ENCODE data around the gene FCN1.

FCN1 gene

GRCh38 chr9:134936346-134937163, 18.8 kb upstream of the FCN1 start:
- FAIRE-seq, result no peak

- no peak for FAIRE-seq
These were observed 18.1 kb upstream of the FCN1 start for GRCh38 chr9:134935701-134936345.

DNA sequence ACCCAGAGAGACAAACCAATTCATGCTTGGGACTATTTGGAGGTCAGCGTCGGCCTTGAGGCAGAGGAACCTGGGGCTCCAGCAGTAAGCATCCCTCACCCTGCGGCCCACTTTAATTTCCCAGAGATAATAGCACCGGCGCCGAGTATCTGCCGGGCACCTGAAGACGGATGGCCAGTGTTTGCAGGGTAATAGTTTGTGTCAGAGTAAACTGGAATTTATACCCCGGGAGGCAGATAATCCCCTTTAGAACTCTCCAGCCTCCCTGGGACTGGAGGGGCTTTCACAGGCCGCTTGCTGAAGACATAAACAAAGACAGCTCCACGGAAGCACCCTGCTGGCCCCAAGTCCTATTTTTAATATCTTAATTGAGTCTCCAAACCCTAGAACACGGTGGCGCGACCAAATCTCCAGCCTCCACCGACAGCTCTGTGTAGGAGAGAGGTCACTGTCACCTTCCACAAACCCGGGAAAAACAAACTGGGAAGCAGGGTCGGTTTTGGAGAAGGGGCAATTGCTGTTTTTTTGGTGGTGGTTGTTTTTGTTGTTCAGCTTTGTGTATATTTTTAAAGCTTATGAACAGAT, 17.4 kb upstream of the FCN1 start:
- no peak for FAIRE-seq

GRCh38 chr9:134933076-134933659, 15.5 kb upstream of the FCN1 start:
- FAIRE-seq, result no peak

- no peak for FAIRE-seq
These were observed 14.9 kb upstream of the FCN1 start for GRCh38 chr9:134932606-134933005.

GRCh38 chr9:134932171-134932570, 14.5 kb upstream of the FCN1 start:
- no peak for FAIRE-seq

DNA sequence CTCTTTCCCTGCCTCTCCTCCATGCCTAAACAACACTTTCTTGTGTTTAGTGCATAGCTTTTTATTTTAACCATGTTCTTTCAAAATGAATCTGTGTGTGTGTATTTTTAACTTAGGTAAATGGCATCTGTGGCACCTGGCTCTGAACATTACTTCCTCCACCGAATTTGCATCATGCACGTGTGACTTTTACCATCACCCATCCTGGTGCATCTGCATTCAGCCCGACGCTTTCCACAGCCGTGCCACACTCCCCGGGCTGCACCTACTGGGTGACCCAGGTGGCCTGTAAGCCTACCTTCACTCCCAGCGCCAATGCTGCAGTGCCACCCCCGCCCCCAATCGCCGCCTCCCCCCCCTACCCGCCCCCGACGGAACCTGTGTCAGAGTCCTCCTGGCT, 12.7 kb upstream of the FCN1 start:
- FAIRE-seq, result no peak

- FAIRE-seq, result no peak
These were observed 11.8 kb upstream of the FCN1 start for GRCh38 chr9:134929193-134930158.

- FAIRE-seq, result no peak
These were observed 10.9 kb upstream of the FCN1 start for GRCh38 chr9:134928436-134929192.

DNA sequence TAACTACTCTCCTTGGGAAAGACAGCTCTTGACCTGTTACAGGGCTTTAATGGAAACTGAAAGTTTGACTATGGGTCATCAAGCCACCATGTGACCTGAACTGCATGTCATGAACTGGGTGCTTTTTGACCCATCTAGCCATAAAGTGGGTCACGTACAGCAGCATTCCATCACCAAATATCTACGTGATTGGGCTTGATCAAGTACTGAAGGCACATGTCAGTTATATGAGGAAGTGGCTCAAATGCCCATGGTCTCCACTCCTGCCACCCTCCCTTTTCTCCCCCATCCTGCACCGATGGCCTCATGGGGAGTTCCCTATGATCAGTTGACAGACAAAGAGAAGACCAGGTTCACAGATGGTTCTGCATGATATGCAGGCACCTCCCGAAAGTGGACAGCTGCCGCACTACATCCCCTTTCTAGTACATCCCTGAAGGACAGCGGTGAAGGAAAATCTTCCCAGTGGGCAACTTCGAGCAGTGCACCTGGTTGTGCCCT, 7.3 kb upstream of the FCN1 start:
- FAIRE-seq, result no peak

DNA sequence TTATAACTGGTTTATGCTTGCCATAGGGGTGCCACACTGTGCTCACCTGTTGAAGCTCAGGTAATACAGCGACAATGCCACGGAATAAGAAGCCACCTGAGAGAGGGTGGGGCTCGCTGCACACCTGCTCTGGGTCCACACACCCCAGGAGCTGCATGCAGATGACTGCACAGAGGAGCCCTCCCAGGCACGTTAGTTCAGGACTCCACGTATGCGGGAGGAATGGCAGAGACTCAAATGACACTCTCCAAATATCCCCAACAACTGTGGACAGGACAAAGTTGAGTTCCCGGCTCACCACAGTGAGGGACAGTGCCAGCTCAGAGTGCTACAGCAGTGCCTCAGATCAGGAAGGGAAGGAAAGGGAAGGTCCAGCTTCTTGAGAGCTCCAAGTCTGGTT, 5.8 kb upstream of the FCN1 start:
- FAIRE-seq, result no peak

DNA sequence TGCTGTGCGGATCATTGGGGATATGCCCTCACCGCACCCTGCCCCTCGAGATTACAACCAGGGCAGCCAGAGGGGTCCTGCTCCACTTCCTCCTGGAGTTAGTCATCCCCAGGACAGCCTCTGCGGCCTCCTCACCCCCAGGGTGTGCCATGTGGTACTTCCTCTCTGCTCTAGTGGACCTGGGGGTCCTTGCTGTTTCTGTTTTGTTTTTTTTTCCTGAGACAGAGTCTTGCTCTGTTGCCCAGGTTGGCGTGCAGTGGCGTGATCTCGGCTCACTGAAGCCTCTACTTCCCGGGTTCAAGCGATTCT, 5.2 kb upstream of the FCN1 start:
- no peak for FAIRE-seq

DNA sequence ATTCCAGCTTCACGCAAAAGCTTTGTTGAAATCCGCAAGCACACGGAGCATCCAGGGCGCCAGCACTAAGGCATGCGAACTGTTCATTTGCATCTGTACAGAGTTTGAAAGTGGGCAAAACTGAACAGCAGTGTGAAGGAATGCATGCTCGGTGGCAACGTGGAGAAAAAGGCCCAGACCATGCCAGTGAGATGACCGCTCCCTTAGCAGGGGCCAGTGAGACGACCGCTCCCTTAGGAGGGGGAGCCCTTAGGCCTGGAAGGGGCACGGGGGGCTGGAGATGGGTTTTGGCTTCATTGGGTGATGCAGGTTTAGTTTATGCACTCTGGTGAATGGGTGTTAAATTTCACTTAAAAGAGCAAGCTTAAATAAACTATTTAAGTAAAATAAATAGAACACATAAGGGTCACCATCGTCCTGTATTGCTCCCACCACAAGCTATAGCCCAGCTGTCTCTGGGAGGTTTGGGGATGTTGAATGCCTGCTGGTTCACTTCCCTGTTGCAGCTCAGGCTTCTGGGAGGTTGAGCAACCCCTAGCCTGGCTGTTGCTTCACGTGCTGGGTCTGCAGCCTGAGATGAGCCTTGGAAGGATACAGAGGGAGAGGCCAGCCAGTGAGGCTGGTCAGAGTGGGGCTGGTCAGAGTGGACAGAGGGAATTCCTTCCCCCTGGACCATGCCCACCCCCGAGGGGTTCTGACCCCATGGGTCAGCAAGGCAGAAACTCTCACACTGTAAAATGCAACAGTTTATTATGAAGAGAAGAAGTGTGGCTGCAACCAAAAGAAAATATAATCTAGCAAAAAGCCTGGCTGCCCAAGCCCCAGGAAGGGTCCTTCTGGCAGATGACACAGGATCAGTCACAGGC, 4.6 kb upstream of the FCN1 start:
- FAIRE-seq, result no peak

GRCh38 chr9:134919303-134919702, 1.6 kb upstream of the FCN1 start:
- FAIRE-seq, result no peak

DNA sequence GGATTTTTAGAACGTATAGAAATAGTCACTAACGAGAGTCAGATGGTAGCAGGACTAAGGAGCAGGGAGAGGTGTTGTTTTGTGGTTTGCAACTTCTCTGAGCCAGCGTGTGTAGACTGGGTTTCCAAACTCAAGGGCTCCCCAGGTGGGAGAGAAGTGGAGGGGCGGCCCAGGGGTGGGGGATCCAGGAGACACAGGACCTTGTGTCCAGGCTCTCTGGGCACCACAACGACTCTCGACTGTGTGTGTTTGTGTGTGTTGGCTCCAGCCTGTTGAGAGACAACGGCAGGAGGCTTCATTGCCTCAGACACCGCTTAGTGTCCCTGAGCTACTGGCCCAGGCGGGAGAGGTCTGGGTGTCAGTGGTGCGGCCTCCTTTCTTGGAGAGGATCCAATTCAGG, 934 bp upstream of the FCN1 start:
- FAIRE-seq, result no peak

DNA sequence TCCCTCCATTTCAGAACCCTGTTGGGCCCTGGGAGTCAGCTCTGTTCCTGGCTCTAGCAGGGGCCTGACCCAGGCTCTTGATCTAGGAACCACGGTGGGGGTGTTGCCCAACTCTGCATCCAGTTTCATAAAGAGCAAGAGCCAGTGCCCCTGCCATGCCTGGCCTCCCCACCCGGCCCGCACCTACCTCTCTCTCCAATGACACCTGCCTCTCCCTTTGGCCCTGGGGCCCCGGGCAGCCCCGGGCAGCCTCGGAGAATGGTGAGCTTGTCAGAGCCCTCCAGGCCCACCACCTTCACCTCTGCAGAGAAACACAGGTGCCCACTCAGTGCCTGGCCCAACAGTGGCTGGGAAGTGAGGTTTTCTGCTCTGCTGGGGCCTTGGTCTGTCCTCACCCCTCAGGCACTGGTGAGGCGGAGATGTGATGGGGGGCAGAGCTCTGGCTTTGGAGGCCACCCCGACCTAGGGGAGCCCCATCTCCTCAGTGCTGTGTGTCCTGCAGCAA, 1.5 kb downstream of the FCN1 start:
- no peak for FAIRE-seq

DNA sequence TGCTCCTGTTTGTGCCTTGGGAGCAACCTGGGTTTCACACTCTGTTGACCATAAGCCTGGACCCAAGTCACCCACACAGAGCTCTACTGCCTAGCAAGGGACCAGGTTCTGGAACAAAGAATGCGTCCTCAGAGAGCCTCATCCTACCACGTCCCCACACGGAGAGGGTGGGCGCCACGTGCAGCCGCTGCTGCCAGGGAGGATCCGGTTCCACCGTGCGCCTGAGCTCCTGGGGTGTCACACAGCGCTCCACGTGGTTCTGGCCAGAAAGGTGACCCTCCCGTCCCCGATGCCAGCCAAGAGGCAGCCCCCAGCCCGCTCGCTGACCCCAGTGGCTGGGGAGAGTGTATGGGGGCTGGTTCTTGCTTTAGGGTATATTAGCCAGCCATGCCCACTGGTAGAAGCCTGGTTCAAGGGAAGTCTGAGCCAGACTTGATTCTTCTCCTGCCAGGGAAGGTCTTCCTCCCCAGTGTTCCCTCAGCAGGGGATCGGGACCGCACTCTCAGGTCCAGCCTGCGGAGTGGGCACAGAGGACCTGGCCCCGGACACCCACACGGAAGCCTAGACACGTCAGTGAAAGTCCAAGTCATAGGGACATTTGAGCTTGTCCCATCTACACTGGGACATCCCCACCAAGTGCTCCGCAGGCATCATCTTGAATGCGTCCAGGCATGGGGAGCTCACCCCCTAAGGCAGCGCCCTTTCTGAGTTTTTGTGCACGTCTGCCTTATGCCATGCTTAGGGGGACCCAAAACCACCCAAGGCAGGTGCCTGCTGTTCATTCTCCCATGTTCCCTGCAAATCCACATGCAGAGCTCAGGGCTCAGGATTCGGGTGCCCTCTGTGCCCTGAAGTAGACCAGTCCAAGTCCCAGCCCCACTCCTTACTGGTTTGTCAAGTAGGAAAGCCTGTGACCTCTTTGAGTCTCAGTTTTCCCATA, 2.4 kb downstream of the FCN1 start:
- no peak for FAIRE-seq

DNA sequence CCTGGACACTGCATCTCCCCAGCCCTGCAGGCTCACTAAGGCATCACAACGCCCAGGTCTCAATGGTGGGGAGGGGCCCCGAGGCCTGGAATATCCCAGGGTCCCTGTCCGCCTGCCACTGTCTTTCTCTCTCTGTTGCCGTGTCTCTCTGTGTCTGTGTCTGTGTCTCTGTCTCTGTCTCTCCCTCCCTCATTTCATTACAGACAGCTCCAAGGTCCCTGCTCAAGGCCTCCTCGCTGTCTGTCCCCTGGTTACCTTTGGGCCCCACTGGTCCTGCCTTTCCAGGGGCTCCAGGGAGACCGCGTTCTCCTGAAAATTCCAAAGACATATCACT, 3.2 kb downstream of the FCN1 start:
- no peak for FAIRE-seq

- no peak for FAIRE-seq
These were observed 3.8 kb downstream of the FCN1 start for GRCh38 chr9:134913713-134914500.

Measured in islet of Langerhans (tissue), 1 donor.